GM23338 (cell line): ENCODE results near the gene MFSD2B. TPM values are rescaled to one million over a fixed set of nuclear protein-coding genes. Genes with fewer than 3 reads are reported as not detected.

Experiments used
- ATAC-seq: fragments of 200-7000 bp; cut with Tn5 transposase; 3 replicates; pipeline ENCODE4 v1.9.1; 2020
- DNase-seq: peaks from one replicate; pipeline ENCODE4 v3.0.0-alpha.2; 2015; ENCODE audit warnings: low spot score
- H2AFZ ChIP-seq: fragments of 200-600 bp; sonication (generic); 2 replicates; pipeline ENCODE4 v1.8.0; 2016; ENCODE audit warnings: antibody characterized with exemption, mild to moderate bottlenecking, moderate library complexity
- H3F3A ChIP-seq: fragments of 200-600 bp; sonication (generic); replicated peaks from 2 replicates; pipeline ENCODE4 v1.8.0; 2017; ENCODE audit warnings: antibody characterized with exemption, mixed run types, low read depth
- H3K27ac ChIP-seq: fragments of 200-600 bp; sonication (generic); 2 replicates; pipeline ENCODE4 v1.6.1; 2016; ENCODE audit warnings: low read depth
- H3K27me3 ChIP-seq: fragments of 200-600 bp; sonication (generic); 2 replicates; pipeline ENCODE4 v1.8.0; 2016; ENCODE audit warnings: mild to moderate bottlenecking, mixed run types, moderate library complexity; ENCODE audit not compliant: insufficient read depth
- H3K36me3 ChIP-seq: fragments of 200-600 bp; sonication (generic); 2 replicates; pipeline ENCODE4 v1.8.0; 2016; ENCODE audit warnings: mild to moderate bottlenecking; ENCODE audit not compliant: insufficient read depth
- H3K4me1 ChIP-seq: fragments of 200-600 bp; sonication (generic); 2 replicates; pipeline ENCODE4 v1.8.0; 2016; ENCODE audit warnings: mild to moderate bottlenecking, moderate library complexity; ENCODE audit not compliant: insufficient read depth
- H3K4me2 ChIP-seq: fragments of 200-600 bp; sonication (generic); 2 replicates; pipeline ENCODE4 v1.7.1; 2017; ENCODE audit warnings: mixed run types
- H3K4me3 ChIP-seq: fragments of 200-600 bp; sonication (generic); 2 replicates; pipeline ENCODE4 v1.6.1; 2016; ENCODE audit warnings: mixed run types
- H3K79me2 ChIP-seq: fragments of 200-600 bp; sonication (generic); replicated peaks from 2 replicates; pipeline ENCODE4 v1.8.0; 2017; ENCODE audit warnings: mild to moderate bottlenecking; ENCODE audit not compliant: insufficient read depth
- H3K9me2 ChIP-seq: fragments of 200-600 bp; sonication (generic); 2 replicates; pipeline ENCODE4 v1.8.0; 2017; ENCODE audit not compliant: insufficient read depth
- H4K20me1 ChIP-seq: fragments of 200-600 bp; sonication (generic); replicated peaks from 2 replicates; pipeline ENCODE4 v1.8.0; 2017; ENCODE audit warnings: mild to moderate bottlenecking; ENCODE audit not compliant: insufficient read depth
- H3K27ac Mint-ChIP-seq: 2 replicates; pipeline ENCODE4 v1.8.0; 2020; ENCODE audit warnings: inconsistent platforms, mild to moderate bottlenecking, moderate library complexity, mixed read lengths
- H3K27me3 Mint-ChIP-seq: 3 replicates; pipeline ENCODE4 v1.8.0; 2022; ENCODE audit warnings: low read depth, mild to moderate bottlenecking, moderate library complexity, mixed read lengths, inconsistent platforms; ENCODE audit not compliant: insufficient read depth, poor library complexity
- H3K36me3 Mint-ChIP-seq: 3 replicates; pipeline ENCODE4 v1.8.0; 2021; ENCODE audit warnings: low read depth, mild to moderate bottlenecking, inconsistent platforms, moderate library complexity, mixed read lengths
- H3K4me1 Mint-ChIP-seq: 3 replicates; pipeline ENCODE4 v1.8.0; 2020; ENCODE audit warnings: mild to moderate bottlenecking, inconsistent platforms, mixed read lengths
- H3K4me3 Mint-ChIP-seq: 3 replicates; pipeline ENCODE4 v1.8.0; 2021; ENCODE audit warnings: moderate library complexity, mild to moderate bottlenecking, inconsistent platforms, mixed read lengths
- H3K9me3 Mint-ChIP-seq: 3 replicates; pipeline ENCODE4 v1.8.0; 2020; ENCODE audit warnings: moderate library complexity, mild to moderate bottlenecking, inconsistent platforms, mixed read lengths
- CREB1 ChIP-seq: fragments of 250-450 bp; sonication (Bioruptor Pico); IDR thresholded peaks from 2 replicates; pipeline ENCODE4 v1.5.0; 2020; ENCODE audit warnings: low read depth, mild to moderate bottlenecking, moderate library complexity
- EZH2 ChIP-seq: fragments of 200-600 bp; sonication (generic); IDR thresholded peaks from one replicate; pipeline ENCODE4 v1.8.0; 2017; ENCODE audit warnings: antibody characterized with exemption, mild to moderate bottlenecking, low read depth; ENCODE audit not compliant: unreplicated experiment
- JUNB ChIP-seq: IDR thresholded peaks from one replicate; pipeline ENCODE4 v1.6.1; 2016; ENCODE audit warnings: antibody characterized with exemption; ENCODE audit not compliant: unreplicated experiment
- NANOG ChIP-seq: IDR thresholded peaks from 2 replicates; pipeline ENCODE4 v1.6.1; 2016; ENCODE audit warnings: antibody characterized with exemption, borderline replicate concordance
- POLR2AphosphoS5 ChIP-seq: IDR thresholded peaks from 2 replicates; pipeline ENCODE4 v1.6.1; 2016; ENCODE audit warnings: antibody characterized with exemption, low read depth
- STAT1 ChIP-seq: IDR thresholded peaks from one replicate; pipeline ENCODE4 v1.6.1; 2016; ENCODE audit warnings: antibody characterized with exemption; ENCODE audit not compliant: unreplicated experiment
- ZNF114 ChIP-seq: fragments of 250-450 bp; sonication (Bioruptor Pico); IDR thresholded peaks from 2 replicates; pipeline ENCODE4 v1.5.0; 2020; ENCODE audit warnings: mild to moderate bottlenecking, moderate library complexity
- ZNF331 ChIP-seq: fragments of 250-450 bp; sonication (Bioruptor Pico); IDR thresholded peaks from 2 replicates; pipeline ENCODE4 v1.5.0; 2020; ENCODE audit warnings: low read depth, mild to moderate bottlenecking, moderate library complexity
- polyA plus RNA-seq: library from polyadenylated mRNA; unstranded; fragments of >200 nt; fragmentation: Nextera tagmentation; extraction: Ambion mirVana; gene quantifications from 2 replicates; pipeline ENCODE4 v1.2.1, GENCODE V29; 2016
- total RNA-seq: library from RNA; depleted of rRNA; stranded (reverse); fragments of >200 nt; shearing (Covaris generic); gene quantifications from 2 replicates; pipeline ENCODE4 v1.2.3, GENCODE V29; 2014
- TF ChIP-seq, protein P1 (sequence below): IDR thresholded peaks from one replicate; pipeline ENCODE4 v1.6.1; 2018; ENCODE audit warnings: antibody characterized with exemption; ENCODE audit not compliant: unreplicated experiment
- TF ChIP-seq, protein P2 (sequence below), 2 experiments: fragments of 200-600 bp in 1 of 2; sonication (generic) in 1 of 2; conservative IDR thresholded peaks; 2 replicates each; pipeline versions ENCODE4 v1.5.1 to v1.6.1; 2016 to 2017; ENCODE audit warnings: antibody characterized with exemption in 2 of 2, low read depth in 2 of 2, mild to moderate bottlenecking in 2 of 2, moderate library complexity in 1 of 2
- TF ChIP-seq, protein P3 (sequence below): IDR thresholded peaks from 2 replicates; pipeline ENCODE4 v1.6.1; 2016; ENCODE audit warnings: antibody characterized with exemption

MFSD2B gene
- total and polyA plus RNA-seq, 2 experiments from 2014 or later = 0.21 to 2.3 TPM

DNA sequence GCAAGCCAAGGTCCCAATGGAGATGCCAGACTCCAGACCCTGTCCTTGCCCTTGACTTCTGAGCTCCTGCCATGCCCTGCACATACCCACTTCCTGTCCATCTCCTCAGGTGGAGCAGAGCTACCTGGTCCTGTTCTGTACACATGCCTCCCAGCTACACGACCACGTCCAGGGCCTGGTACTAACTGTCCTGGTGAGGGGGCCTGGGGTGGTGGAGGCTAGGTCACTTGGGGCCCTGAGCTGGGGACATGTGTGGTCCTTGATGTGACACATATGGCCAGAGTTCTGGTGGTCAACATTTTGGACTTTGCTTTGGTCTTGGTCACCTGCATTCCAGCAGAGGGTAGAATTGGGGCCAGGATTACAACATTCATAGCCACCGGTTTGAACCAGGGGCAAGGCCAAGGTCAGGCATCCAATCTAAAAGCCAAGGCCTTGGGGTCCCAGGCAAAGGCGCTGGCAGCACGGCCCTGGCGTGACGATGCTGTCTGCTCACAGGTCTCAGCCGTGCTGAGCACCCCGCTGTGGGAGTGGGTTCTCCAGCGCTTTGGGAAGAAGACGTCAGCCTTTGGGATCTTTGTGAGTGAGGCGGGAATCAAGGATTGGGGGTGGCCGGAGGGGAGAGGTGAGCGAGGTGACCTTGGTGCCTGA lies 12.6 kb downstream of the MFSD2B start:
- Histone ChIP-seq H3K9me2 (no peaks in the 10 kb centered on the region), H3K79me2 (peaks cover 6% of the 10 kb centered on the region; the same call in 1 of the 2 replicates), H3K27me3 (no peaks in the 10 kb centered on the region), H3K4me2 (no peak overlapping the region), H3K36me3 (no peaks in the 10 kb centered on the region), H3K4me1 (peaks cover 39% of the 10 kb centered on the region), H4K20me1 (no peaks in the 10 kb centered on the region), H3F3A (0 out of 2 replicates have a peak, but pooled peaks cover under 1% of the 10 kb centered on the region), H3K27ac (no peak overlapping the region), H2AFZ (no peak overlapping the region), H3K4me3 (no peak overlapping the region)
- no peak for ATAC-seq
- H3K4me1 Mint-ChIP-seq = peaks cover 57% of the 10 kb centered on the region
- no peak for DNase-seq
- H3K27ac Mint-ChIP-seq = no peak overlapping the region
- H3K9me3 Mint-ChIP-seq = peaks cover 3% of the 10 kb centered on the region; the same call in 2 of the 3 replicates
- TF ChIP-seq, protein P1, sequence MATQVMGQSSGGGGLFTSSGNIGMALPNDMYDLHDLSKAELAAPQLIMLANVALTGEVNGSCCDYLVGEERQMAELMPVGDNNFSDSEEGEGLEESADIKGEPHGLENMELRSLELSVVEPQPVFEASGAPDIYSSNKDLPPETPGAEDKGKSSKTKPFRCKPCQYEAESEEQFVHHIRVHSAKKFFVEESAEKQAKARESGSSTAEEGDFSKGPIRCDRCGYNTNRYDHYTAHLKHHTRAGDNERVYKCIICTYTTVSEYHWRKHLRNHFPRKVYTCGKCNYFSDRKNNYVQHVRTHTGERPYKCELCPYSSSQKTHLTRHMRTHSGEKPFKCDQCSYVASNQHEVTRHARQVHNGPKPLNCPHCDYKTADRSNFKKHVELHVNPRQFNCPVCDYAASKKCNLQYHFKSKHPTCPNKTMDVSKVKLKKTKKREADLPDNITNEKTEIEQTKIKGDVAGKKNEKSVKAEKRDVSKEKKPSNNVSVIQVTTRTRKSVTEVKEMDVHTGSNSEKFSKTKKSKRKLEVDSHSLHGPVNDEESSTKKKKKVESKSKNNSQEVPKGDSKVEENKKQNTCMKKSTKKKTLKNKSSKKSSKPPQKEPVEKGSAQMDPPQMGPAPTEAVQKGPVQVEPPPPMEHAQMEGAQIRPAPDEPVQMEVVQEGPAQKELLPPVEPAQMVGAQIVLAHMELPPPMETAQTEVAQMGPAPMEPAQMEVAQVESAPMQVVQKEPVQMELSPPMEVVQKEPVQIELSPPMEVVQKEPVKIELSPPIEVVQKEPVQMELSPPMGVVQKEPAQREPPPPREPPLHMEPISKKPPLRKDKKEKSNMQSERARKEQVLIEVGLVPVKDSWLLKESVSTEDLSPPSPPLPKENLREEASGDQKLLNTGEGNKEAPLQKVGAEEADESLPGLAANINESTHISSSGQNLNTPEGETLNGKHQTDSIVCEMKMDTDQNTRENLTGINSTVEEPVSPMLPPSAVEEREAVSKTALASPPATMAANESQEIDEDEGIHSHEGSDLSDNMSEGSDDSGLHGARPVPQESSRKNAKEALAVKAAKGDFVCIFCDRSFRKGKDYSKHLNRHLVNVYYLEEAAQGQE = no peak
- no peak for TF ChIP-seq JUNB
- H3K36me3 Mint-ChIP-seq = peaks cover 39% of the 10 kb centered on the region
- H3K27me3 Mint-ChIP-seq = peaks cover 22% of the 10 kb centered on the region
- H3K4me3 Mint-ChIP-seq = no peak overlapping the region

DNA sequence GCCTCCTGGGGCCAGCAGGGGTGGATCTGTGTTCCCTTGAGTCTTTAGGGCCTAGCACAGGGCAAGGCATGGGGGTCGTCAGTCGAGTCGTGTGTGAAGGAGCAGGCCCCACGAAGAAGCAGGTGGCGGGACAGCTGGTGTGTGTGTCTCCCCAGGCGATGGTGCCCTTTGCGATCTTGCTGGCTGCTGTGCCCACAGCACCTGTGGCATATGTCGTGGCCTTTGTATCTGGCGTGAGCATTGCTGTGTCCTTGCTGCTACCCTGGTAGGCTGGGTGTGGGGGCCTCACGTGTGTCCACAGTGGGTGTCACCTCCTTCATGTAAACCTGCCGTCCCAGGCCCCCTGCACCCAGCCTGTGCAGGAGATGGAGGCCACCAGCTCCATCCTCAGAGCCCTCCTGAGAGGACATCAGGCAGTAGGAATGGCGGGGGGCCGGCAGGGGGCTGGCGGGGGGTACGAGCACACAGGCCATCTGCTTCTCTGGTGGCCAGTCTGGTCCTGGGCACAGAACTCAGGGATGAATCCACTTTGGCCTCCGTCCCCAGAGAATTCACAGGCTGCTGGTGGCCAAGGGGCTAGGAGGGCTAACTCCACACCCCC lies 13.2 kb downstream of the MFSD2B start:
- Mint-ChIP-seq H3K4me3 (no peak overlapping the region), H3K27ac (no peak overlapping the region), H3K9me3 (peaks cover 3% of the 10 kb centered on the region; the same call in 2 of the 3 replicates), H3K4me1 (peaks cover 55% of the 10 kb centered on the region), H3K27me3 (peaks cover 20% of the 10 kb centered on the region), H3K36me3 (peaks cover 39% of the 10 kb centered on the region)
- Histone ChIP-seq H3K4me2 (no peak overlapping the region), H3K27me3 (no peaks in the 10 kb centered on the region), H3K4me3 (no peak overlapping the region), H3K4me1 (peaks cover 44% of the 10 kb centered on the region), H4K20me1 (no peaks in the 10 kb centered on the region), H3K27ac (no peak overlapping the region), H3K79me2 (peaks cover 11% of the 10 kb centered on the region; the same call in 1 of the 2 replicates), H2AFZ (no peak overlapping the region), H3F3A (0 out of 2 replicates have a peak, but pooled peaks cover 5% of the 10 kb centered on the region), H3K9me2 (no peaks in the 10 kb centered on the region), H3K36me3 (no peaks in the 10 kb centered on the region)
- TF ChIP-seq JUNB (no peak), EZH2 (no peak), ZNF114 (no peak), ZNF331 (CRISPR knock-in tag) (no peak), STAT1 (no peak), CREB1 (no peak), NANOG (no peak), POLR2AphosphoS5 (no peak)
- TF ChIP-seq, protein P2, sequence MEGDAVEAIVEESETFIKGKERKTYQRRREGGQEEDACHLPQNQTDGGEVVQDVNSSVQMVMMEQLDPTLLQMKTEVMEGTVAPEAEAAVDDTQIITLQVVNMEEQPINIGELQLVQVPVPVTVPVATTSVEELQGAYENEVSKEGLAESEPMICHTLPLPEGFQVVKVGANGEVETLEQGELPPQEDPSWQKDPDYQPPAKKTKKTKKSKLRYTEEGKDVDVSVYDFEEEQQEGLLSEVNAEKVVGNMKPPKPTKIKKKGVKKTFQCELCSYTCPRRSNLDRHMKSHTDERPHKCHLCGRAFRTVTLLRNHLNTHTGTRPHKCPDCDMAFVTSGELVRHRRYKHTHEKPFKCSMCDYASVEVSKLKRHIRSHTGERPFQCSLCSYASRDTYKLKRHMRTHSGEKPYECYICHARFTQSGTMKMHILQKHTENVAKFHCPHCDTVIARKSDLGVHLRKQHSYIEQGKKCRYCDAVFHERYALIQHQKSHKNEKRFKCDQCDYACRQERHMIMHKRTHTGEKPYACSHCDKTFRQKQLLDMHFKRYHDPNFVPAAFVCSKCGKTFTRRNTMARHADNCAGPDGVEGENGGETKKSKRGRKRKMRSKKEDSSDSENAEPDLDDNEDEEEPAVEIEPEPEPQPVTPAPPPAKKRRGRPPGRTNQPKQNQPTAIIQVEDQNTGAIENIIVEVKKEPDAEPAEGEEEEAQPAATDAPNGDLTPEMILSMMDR (conservative IDR thresholded peaks at IDR 0.05; ENCODE audit: low read depth in 2 of 2) = no peak
- TF ChIP-seq, protein P3, sequence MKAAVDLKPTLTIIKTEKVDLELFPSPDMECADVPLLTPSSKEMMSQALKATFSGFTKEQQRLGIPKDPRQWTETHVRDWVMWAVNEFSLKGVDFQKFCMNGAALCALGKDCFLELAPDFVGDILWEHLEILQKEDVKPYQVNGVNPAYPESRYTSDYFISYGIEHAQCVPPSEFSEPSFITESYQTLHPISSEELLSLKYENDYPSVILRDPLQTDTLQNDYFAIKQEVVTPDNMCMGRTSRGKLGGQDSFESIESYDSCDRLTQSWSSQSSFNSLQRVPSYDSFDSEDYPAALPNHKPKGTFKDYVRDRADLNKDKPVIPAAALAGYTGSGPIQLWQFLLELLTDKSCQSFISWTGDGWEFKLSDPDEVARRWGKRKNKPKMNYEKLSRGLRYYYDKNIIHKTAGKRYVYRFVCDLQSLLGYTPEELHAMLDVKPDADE = no peak
- TF ChIP-seq, protein P1 = no peak
- ATAC-seq (no peak), DNase-seq (no peak)
